ENCODE data around the gene C1QTNF1. TPM values are rescaled to one million over a fixed set of nuclear protein-coding genes. Genes with fewer than 3 reads are reported as not detected.

C1QTNF1 gene
- total RNA-seq, 4 donors from 2014 or later, result 58.8 to 135 (median 73.7) TPM

GRCh38 chr17:79034931-79035485 is 11.0 kb downstream of the C1QTNF1 start:
- H3K36me3 ChIP-seq, result no peaks in the 10 kb centered on the region
- H3K27ac ChIP-seq, result no peak overlapping the region
- no peak overlapping the region for H3K4me3 ChIP-seq (replicated peaks in 1 of 3)
- DNase-seq, result no peak
- WGBS, 2 donors, result 80% methylated on average over 8 of the region's 8 CpGs
- intact Hi-C loops (cut with DNase I), result no loop called here
- H3K9me3 ChIP-seq, result no peaks in the 10 kb centered on the region
- TF ChIP-seq CTCF (IDR thresholded peaks at IDR 0.05) (no peak), POLR2A (IDR thresholded peaks at IDR 0.05) (no peak)
- no peaks in the 10 kb centered on the region for H3K27me3 ChIP-seq
- H3K4me1 ChIP-seq, result peaks cover 0 to 23% of the 10 kb centered on the region in 2 donors

GRCh38 chr17:79035686-79036085 is 11.7 kb downstream of the C1QTNF1 start:
- intact Hi-C loops (cut with DNase I), result no loop called here
- Histone ChIP-seq H3K4me1 (peaks cover 0 to 23% of the 10 kb centered on the region in 2 donors), H3K27me3 (no peaks in the 10 kb centered on the region), H3K9me3 (no peaks in the 10 kb centered on the region), H3K36me3 (no peaks in the 10 kb centered on the region), H3K27ac (no peak overlapping the region), H3K4me3 (replicated peaks in 1 of 3) (no peak overlapping the region)
- DNase-seq, result no peak
- no peak for TF ChIP-seq CTCF (IDR thresholded peaks at IDR 0.05)
- no peak for TF ChIP-seq POLR2A (IDR thresholded peaks at IDR 0.05)
- 90 to 93% methylated on average over 6 of the region's 6 CpGs for WGBS, 2 donors

GRCh38 chr17:79036181-79036580 is 12.2 kb downstream of the C1QTNF1 start:
- no peak overlapping the region for H3K4me3 ChIP-seq (replicated peaks in 1 of 3)
- peaks cover 0 to 23% of the 10 kb centered on the region in 2 donors for H3K4me1 ChIP-seq
- no peak for TF ChIP-seq CTCF (IDR thresholded peaks at IDR 0.05)
- no peak for TF ChIP-seq POLR2A (IDR thresholded peaks at IDR 0.05)
- DNase-seq, result no peak
- WGBS, 2 donors, result 97 to 98% methylated on average over 6 of the region's 6 CpGs
- intact Hi-C loops (cut with DNase I), result no loop called here
- no peaks in the 10 kb centered on the region for H3K27me3 ChIP-seq
- H3K27ac ChIP-seq, result no peak overlapping the region
- no peaks in the 10 kb centered on the region for H3K36me3 ChIP-seq
- H3K9me3 ChIP-seq, result no peaks in the 10 kb centered on the region

- no peak overlapping the region for H3K27ac ChIP-seq
- H3K4me1 ChIP-seq, result peaks cover 0 to 23% of the 10 kb centered on the region in 2 donors
- no peaks in the 10 kb centered on the region for H3K36me3 ChIP-seq
- no peaks in the 10 kb centered on the region for H3K9me3 ChIP-seq
- 77 to 80% methylated on average over 3 of the region's 3 CpGs for WGBS, 2 donors
- no peak for TF ChIP-seq CTCF (IDR thresholded peaks at IDR 0.05)
- TF ChIP-seq POLR2A (IDR thresholded peaks at IDR 0.05), result no peak
- H3K27me3 ChIP-seq, result no peaks in the 10 kb centered on the region
- no peak overlapping the region for H3K4me3 ChIP-seq (replicated peaks in 1 of 3)
- DNase-seq, result no peak
- intact Hi-C loops (cut with DNase I), result no loop called here
Observed at GRCh38 chr17:79036596-79036995, 12.6 kb downstream of the C1QTNF1 start.

GRCh38 chr17:79038545-79039135 is 14.7 kb downstream of the C1QTNF1 start:
- intact Hi-C loops (cut with DNase I), result no loop called here
- 58 to 83% methylated on average over 5 to 8 of the region's 8 CpGs for WGBS, 2 donors
- Histone ChIP-seq H3K27ac (peak overlapping the region in 1 of 3 donors; percentile 59), H3K9me3 (no peaks in the 10 kb centered on the region), H3K27me3 (no peaks in the 10 kb centered on the region), H3K4me3 (replicated peaks in 1 of 3) (no peak overlapping the region), H3K36me3 (no peaks in the 10 kb centered on the region), H3K4me1 (peaks cover 0 to 21% of the 10 kb centered on the region in 2 donors)
- TF ChIP-seq CTCF (IDR thresholded peaks at IDR 0.05), result no peak
- TF ChIP-seq POLR2A (IDR thresholded peaks at IDR 0.05), result no peak
- peak in 1 of 2 donors; percentile 29 for DNase-seq

Data from thyroid gland (tissue), 4 donors.